22Rv1 (cell line): Measurements from ENCODE around the gene ATAT1.

Experiments used
- CTCF ChIP-seq: fragments of 450-650 bp; IDR thresholded peaks from 2 replicates; pipeline ENCODE4 v1.5.1; 2017; ENCODE audit warnings: mild to moderate bottlenecking
- ZFX ChIP-seq: fragments of 450-650 bp; IDR thresholded peaks from 2 replicates; pipeline ENCODE4 v1.6.1; 2017; ENCODE audit warnings: antibody characterized with exemption, borderline replicate concordance

- no peak for TF ChIP-seq CTCF
- no peak for TF ChIP-seq ZFX
These were observed 38.5 kb downstream of the ATAT1 start for GRCh38 chr6:30664994-30665767.
